NCI-H2227 (cell line): ENCODE measurements around the gene PLSCR3.

Experiments
- DNase-seq: peaks from one replicate; lab custom pipeline; 2025; ENCODE audit not compliant: unreplicated experiment; lab: John Stamatoyannopoulos, UW

PLSCR3 gene

DNA sequence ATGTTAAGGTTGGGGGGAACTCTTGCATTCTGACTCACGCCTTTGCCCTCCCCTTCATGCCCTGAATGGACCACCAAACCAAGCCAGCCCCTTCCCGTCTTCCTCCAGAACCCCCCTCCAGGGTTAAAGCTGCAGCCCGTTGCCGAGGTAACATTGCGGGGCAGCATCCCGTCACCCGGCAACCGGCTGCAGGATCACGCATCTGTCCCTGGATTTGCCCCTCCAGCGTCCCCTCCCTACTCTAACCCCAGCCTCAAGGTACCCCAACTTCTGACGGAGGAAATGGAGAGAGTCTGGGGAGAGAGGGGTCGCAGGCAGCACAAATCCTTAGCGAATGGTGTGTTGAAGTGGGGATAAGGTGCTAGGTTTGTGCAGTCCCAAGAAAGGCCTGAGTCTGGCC lies 12.8 kb upstream of the PLSCR3 start:
- no peak for DNase-seq

DNA sequence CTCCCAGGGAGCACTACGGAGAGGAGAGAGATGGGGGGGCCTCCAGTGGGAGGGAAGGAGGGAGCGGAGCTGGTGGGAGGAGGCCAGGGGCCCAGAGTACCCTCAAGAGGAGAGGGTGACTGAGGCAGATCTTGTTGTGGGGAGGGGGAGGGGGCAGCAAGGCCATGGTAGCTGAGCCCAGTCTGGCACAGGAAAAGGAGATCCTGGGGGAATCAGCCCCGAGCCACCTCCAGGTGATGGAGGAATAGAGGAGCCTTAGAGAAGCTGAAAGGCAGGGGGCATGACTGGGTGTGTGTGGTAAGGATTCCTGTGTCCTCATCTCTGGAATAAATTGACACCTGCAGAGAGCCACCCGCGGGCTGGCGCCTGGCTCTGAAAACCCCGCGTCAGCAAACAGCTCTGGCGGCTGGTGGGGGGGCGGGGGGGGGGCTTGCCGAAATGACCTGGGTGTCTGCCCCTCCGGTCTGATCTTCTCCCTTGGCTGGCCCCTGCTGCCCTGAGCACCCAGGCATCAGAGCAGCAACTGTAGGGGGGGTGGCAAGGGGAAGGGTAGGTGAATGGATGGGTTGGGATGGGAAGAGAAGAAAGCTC lies 12.0 kb upstream of the PLSCR3 start:
- DNase-seq, result no peak

DNA sequence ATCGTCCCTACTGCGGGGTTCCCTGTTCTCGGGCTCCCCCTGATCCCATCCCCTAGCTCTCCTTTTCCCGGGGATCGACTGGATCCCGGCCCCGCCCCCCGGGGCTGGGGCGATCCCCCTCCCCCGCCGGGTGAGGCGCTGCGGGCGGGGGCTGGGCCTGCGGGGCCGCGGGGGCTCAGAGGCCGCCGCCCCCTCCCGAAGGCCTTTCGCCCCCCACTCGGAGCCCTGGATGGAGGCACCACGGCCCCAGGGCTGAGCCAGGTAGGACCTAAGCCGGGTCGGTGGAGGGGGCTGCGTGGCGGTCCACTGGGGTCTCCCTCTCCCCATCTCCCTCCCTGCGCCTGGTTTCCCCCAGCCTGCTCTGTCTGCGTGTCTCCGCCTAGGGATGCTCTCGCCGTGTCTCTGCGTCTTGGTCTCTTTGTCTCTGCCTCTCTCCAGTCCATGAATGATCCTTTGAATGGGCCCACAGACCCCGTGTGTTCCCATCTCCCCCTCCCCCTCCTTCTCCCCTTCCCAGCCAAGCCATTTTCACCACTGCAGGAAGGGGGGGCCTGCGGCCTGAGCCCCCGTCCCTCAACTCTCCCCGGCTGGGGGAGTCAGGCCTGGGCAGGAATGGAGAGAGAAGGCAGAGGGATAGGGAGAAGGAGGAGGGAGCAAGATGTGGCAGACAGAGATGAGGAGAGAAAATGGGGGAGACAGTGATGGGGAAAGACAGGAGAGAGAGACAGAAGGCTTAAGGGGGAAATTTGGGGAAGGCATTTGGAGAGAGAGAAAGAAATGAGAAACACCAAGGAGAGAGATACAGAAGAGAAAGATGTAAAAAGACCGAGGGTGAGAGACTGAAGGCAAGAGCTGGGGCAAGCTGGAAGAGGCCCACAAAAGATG lies 11.3 kb upstream of the PLSCR3 start:
- peak; percentile 35 for DNase-seq

DNA sequence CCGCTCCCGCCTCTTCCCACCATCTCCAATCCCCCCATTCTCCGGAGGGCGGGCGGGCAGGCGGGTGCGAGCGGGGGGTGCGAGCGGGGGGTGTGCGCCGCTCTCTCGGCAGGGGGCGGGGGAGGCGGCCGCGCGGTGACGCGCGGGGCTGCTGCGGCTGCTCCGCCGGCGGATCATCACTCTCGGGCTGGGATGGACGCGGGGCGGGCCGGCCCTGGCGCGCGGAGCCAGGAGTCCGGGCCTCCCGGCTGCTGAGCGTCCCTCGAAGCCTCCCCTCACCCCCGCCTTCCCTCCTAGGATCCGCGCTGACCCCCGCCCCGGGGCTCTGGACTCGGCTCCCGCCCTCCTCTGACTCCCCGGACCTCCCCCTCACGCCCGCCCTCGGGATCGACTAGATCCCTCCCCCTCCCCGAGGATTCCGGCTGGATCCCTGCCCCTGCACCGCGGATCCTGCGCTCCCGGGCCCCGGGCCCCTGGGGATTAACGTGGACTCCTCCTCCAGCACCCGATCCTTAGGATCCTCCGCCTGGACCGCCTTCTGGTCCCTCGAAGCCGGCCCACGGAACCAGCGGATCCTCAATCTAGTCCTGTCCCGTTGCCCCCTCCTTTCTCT lies 10.5 kb upstream of the PLSCR3 start:
- DNase-seq, result peak; percentile 62

DNA sequence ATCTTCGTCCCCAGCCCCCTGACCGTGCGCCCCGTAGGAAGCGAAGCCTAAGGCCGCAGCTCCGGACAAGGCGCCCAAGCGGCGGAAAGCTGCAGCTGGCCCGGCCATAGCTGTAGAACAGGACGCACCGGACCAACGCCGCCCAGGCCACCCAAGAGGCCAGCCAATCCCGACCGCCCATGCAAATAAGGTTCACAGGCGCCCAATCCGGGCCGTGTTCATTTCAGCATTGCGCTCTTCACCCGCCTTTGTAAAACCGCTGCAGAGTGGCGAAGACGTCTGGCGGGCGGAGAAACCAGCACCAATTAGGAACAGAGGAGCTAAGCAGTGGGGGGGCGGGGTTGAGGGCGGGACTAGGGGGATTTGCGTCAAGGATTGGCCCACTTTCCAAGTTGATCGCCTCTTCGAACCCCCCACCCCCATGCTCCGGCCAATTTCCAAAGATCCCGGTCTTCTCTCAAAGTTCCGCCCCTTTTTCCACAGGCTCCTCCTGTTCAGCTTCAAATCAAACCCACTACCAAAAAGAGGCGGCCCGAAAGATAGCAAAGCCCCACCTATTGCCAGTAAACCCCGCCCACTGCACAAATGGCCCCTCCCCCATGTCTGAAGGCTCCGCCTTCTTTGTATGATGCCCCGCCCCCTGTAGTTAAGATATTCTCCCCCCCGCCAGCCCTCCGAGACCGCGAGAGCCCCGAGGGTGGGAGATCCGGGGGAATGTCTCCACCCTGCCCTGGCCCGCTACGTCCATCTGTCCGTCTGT lies 9.8 kb upstream of the PLSCR3 start, which contains the start of gene TMEM256:
Gene TMEM256 (minus strand): TSS at position 121 of the 760 bp plus-strand sequence. CDS start 13 bp downstream, at position 108.
- peak; percentile 97 for DNase-seq

DNA sequence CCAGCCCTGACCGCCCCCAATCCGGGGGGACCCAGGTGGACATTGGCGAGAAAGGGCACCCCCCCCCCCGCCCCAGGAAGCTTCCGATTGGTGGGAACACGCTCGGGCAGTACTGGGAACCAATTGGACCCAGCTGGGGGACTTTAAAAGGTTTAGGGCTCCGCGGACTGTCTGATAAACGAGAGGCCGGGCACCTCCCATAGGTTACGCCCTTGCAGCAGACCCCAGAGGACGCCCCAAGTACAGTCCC lies 9.3 kb upstream of the PLSCR3 start:
- peak; percentile 70 for DNase-seq

DNA sequence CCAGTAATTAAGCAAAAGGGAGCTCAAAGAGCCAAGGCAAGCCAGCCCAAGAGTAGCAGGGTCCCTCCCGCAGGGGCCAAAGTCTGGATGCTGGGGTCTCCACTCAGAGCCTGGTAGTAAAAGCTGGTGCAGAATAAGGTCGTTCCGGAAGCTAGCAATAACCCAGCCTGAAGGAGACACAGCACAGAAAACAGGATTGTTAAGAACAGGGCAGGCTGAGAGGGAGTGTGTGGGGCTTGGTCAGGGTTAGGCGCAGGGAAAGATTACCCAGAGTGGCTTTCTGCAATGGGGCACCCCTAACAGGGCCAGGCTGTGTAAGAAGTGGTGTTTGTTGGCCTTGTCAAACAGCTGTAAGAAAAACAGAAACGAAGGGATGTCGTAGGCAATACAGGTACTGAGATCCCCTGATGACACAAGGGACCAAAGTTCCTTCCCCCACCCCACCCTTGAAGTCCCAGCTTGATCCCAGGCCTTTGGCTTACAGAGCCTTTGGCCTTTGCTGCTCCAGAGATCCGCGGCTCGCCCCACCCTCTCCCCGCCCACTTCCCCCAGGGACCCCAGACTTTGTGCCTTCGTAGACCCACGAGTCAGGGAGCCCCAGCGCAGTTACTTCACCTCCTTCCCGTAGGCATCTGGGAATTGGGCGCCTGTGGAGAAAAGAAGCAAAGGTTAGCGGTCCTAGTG lies 8.9 kb upstream of the PLSCR3 start:
- no peak for DNase-seq

DNA sequence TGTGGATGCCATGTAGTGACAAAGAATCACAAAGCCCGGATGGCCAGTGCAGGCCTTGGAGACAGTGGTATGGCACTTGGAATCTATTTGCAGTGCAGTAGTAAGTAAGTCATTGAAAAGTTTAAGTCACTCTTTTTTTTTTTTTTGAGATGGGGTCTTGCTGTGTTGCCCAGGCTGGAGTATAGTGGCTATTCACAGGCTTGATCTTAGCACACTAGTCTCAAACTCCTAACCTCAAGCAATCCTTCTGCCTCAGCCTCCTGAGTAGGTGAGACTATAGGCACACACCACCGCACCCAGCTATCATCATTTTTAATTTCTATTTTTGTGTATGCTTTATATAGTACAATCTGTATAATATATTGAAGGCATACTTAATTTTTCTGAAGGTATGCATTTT lies 4.3 kb upstream of the PLSCR3 start:
- no peak for DNase-seq

DNA sequence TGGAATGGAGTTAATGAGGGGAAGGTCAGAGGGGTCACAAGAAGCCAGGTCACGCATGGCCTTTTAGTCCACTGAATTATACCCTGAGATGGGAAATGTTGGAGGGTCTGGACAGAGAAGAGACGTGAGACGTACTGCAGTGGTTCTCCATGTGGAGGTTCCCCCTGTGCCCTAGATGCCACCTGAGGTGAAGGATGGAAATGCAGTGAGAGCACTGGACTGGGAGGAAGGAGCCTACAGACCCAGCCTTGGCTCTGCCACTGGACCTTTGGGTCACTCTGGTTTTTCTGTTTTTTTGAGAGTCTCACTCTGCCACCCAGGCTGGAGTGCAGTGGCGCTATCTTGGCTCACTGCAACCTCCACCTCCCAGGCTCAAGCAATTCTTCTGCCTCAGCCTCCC lies 1.8 kb upstream of the PLSCR3 start:
- DNase-seq, result no peak

DNA sequence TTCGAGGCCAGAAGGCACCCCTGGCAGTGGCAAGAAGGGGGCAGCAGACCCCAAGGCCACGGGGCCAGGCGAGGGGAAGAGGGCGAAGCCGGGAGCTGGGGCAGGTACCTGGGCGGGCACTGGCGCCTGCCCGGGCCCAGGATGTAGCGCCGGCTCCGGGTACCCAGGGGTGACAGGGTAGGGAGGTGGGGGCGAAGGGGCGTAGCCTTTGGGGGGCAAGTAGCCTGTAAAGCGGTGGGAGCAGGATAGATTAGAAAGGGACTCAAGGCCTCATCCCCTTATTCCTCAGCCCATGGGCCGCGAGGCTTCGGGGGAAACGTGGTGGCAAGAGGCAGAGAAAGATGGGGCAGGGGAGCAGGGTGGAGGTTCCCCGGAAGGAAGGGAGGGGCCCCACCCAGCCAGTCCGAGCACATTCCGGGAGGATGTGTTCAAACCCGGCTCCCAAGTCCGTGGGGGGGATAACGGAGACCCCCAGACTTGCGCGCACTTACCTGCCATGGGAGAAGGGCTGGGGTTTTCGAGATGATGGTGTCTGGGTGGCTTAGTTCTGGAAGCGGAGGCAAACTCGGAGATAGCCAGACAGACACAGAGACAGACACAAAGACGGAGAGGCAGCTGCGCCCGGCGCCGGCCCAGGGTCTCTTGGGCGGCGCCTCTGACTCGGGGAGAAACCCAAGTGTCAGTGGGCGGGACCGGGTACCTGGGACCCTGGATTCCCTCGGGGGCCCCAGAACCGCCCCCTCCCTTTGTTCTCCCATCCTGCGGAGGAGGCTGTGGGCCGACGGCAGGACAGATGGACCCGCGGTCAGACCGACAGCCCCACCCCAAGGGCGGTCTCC lies 493 bp downstream of the PLSCR3 start:
- DNase-seq, result peak; percentile 68

DNA sequence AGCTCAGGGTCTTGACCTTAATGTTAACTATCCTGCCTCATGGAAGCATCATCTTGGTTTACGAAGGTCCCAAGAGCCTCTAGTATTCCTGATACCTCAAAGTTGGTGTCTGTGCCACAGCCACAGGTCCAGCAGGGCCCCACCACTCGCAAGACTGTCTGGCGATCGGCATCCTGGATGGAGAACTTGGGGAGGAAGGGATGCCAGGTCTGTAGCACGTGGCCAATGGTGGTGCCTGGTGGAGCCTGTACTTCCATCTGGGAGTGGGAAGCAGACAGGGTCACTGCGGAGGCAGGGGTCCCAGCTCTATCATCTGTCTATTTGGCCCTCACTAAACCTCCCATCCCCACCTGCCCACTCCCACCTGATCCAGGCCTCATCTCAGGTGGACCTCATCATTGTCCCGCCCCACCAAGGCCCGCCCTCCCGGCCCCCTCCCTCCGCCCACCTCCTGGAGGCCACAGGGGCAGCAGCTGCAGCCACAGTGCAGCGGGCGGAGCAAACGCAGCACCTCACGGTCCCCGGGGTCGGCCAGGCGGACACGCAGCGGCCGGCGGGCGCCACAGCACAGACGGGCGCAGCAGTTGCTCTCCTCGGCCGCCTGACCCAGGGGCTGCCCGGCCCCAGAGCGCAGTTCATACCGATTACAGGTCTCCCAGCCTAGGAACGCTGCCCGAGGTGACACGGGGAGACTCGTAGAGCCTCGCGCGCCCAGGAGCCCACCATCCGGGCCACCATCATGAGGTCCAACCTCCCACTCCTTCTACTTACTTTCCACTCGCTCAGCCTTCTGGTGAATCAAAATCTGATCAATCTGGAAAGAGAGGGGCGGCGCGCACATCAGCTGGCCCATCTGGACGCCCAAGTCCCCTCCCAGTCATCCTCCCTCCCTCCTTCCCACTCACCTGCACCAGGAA lies 1.4 kb downstream of the PLSCR3 start:
- DNase-seq, result no peak

DNA sequence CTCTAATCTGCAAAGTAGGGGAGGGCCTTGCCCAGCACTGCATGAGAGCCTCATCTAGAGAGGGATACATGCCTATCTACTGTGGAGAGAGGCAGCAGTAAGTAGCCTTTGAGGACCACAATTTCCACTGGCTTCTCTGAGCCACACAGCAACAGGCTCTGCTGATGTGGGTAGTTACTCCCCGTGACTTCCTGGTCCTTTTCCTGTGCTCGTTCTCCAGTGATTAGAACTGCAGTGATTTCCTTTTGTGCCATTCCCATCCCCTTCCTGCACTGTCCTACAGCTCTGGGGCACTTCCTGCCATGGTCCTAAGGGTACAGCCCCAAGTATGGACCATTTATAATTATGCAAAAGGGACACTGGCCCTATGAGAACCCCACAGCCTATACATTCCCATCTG lies 3.0 kb downstream of the PLSCR3 start:
- no peak for DNase-seq

DNA sequence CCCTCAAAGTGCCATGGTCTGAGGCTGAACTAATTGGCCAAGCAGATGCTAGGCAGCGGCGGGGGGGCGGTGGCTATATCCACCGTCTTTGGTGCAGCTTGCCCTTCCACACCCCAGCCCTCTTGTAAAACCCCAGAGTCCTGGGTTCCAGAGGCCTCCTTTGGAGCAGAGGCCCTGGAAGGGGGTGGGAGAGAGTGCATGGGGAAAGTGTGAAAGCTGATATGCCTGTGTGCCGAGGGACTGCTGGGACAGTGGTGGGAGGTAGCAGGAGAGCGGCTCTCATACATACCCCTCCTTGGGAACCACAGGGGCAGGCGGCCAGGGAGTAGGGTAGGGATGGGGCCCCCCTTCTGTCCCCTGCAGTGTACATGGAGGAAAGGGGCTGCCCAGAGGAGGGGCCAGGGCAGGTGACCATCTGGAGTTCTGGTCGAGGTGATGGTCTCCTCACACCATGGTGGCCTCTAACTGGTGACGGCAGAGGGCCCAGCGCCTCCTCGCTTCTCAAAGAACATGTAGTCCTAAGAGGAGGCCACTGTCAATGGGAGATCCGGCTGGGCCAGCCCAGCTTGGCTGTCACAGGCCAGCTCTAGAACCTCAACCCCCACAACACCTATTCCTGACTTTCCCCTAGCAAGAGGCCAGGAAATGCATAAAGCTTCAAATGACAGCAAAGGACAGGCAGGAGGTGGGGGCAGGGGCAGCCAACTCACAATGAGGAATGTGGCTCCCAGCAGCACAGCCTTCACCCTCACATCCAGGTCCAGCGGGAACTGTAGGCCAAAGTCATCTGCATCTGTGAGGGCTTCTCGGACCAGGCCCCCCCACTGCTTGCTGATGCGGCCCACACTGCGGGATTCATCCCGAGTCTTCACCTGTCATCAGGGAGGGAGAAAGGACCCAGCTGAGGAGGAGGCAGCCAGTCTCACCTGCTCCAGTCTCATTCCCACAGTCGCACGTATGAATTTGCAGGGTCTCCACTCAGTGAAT lies 4.1 kb downstream of the PLSCR3 start:
- no peak for DNase-seq

DNA sequence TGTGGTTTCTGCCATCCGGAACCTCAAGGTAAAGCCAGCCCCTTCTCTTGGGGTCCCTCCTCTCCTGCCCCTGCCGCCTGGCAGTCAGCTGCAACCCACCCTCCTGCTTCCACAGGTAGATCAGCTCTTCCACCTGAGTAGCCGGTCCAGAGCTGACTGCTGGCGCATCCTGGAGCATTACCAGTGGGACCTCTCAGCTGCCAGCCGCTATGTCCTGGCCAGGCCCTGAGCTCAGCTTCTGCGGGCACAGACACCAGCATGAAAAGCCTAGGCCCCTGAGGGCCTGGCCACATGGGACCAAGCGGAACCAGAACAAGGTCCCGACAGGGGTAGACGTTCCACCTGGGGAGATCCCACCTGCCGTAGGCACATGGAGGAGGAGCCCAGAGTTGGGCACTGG lies 5.5 kb downstream of the PLSCR3 start:
- DNase-seq, result no peak

DNA sequence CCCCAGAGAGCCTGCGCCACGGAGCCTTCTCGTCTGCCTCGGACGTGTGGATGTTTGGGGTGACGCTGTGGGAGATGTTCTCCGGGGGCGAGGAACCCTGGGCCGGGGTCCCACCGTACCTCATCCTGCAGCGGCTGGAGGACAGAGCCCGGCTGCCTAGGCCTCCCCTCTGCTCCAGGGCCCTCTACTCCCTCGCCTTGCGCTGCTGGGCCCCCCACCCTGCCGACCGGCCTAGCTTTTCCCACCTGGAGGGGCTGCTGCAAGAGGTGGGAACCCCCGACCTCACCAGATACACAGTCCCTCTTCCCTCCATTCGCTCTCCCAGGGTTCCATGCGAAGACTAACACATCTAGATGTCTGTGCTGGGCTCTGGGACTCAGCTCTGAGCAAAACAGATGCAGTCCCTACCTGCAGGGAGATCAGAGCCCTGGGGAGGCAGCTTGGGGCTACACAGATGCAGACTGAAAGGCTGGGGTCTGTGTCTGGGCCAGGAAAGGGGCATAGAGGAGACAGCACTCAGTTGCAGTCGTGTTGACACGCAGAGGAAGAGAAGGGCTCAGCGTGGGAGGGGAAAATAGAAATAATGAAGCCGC lies 9.7 kb downstream of the PLSCR3 start:
- DNase-seq, result no peak

DNA sequence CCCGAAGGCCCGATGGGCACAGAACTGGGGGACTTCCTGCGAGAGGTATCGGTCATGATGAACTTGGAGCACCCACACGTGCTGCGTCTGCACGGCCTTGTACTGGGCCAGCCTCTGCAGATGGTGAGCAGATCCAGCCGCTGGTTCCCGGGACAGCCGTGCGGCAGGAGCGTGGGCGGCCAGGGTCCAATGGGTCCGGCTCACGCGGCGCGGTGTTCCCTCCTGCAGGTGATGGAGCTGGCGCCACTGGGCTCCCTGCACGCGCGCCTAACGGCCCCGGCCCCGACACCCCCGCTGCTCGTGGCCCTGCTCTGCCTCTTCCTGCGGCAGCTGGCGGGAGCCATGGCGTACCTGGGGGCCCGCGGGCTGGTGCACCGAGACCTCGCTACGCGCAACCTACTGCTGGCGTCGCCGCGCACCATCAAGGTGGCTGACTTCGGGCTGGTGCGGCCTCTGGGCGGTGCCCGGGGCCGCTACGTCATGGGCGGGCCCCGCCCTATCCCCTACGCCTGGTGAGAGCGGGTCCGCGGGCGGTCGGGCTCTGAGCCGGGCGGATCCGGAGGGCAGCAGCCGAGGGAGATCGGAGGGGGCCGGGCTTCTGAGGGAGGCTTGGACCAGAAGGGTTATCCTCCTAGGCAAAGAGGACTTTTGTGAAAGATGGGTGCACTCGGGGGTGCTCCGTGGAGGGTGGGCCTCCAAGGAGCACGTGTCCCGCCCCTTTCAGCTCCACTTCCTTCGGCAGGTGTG lies 10.4 kb downstream of the PLSCR3 start:
- no peak for DNase-seq

DNA sequence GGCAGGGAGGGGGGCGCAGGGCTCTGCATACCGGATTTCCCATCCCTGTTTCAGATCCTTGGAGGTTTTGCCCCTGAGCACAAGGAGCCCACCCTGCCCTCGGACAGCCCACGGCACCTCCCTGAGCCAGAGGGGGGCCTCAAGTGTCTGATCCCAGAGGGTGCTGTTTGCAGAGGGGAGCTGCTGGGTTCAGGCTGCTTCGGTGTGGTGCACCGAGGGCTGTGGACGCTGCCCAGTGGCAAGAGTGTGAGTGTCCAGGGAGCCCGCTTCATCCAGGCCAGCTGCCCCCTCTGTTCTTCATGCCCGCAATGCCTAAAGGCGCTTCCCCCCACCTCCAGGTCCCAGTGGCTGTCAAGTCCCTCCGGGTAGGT lies 11.0 kb downstream of the PLSCR3 start:
- no peak for DNase-seq
